ENCODE measurements around the gene COL8A1. TPM values are rescaled to one million over a fixed set of nuclear protein-coding genes. Genes with fewer than 3 reads are reported as not detected.

The COL8A1 gene
- total RNA-seq, 2 donors from 2014 or later, result 8.0 to 8.1 TPM

- 26% methylated on average over 3 of the region's 3 CpGs for WGBS
- Histone ChIP-seq H3K36me3 (no peaks in the 10 kb centered on the region), H3K4me1 (replicated peaks) (no peaks in the 10 kb centered on the region), H3K4me3 (no peak overlapping the region), H3K27me3 (replicated peaks; ENCODE audit: insufficient read depth) (no peaks in the 10 kb centered on the region), H3K9me3 (no peaks in the 10 kb centered on the region), H3K27ac (peak overlapping the region in 1 of 2 donors; percentile 28)
- no peak for DNase-seq (ENCODE audit: low spot score)
- no peak for TF ChIP-seq POLR2AphosphoS5 (IDR thresholded peaks at IDR 0.05)
- TF ChIP-seq POLR2A (IDR thresholded peaks at IDR 0.05), result no peak
- TF ChIP-seq CTCF (IDR thresholded peaks at IDR 0.05), result no peak
- intact Hi-C loops (cut with DNase I), result no loop called here
Observed at GRCh38 chr3:99651531-99651930, 13.1 kb downstream of the COL8A1 start.

- Histone ChIP-seq H3K36me3 (no peaks in the 10 kb centered on the region), H3K27me3 (replicated peaks; ENCODE audit: insufficient read depth) (no peaks in the 10 kb centered on the region), H3K4me1 (replicated peaks) (no peaks in the 10 kb centered on the region), H3K27ac (no peak overlapping the region), H3K4me3 (no peak overlapping the region), H3K9me3 (no peaks in the 10 kb centered on the region)
- intact Hi-C loops (cut with DNase I), result no loop called here
- TF ChIP-seq POLR2AphosphoS5 (IDR thresholded peaks at IDR 0.05) (no peak), CTCF (IDR thresholded peaks at IDR 0.05) (no peak), POLR2A (IDR thresholded peaks at IDR 0.05) (no peak)
- 65% methylated on average over 3 of the region's 3 CpGs for WGBS
- no peak for DNase-seq (ENCODE audit: low spot score)
Observed at GRCh38 chr3:99656624-99657023, 18.2 kb downstream of the COL8A1 start.

- intact Hi-C loops (cut with DNase I), result no loop called here
- Histone ChIP-seq H3K36me3 (no peaks in the 10 kb centered on the region), H3K27ac (no peak overlapping the region), H3K9me3 (no peaks in the 10 kb centered on the region), H3K27me3 (replicated peaks; ENCODE audit: insufficient read depth) (no peaks in the 10 kb centered on the region), H3K4me1 (replicated peaks) (no peaks in the 10 kb centered on the region), H3K4me3 (no peak overlapping the region)
- TF ChIP-seq POLR2AphosphoS5 (IDR thresholded peaks at IDR 0.05), result no peak
- TF ChIP-seq CTCF (IDR thresholded peaks at IDR 0.05), result no peak
- no peak for TF ChIP-seq POLR2A (IDR thresholded peaks at IDR 0.05)
- 70% methylated on average over 2 of the region's 2 CpGs for WGBS
- no peak for DNase-seq (ENCODE audit: low spot score)
Observed at GRCh38 chr3:99658274-99658673, 19.9 kb downstream of the COL8A1 start.

DNA sequence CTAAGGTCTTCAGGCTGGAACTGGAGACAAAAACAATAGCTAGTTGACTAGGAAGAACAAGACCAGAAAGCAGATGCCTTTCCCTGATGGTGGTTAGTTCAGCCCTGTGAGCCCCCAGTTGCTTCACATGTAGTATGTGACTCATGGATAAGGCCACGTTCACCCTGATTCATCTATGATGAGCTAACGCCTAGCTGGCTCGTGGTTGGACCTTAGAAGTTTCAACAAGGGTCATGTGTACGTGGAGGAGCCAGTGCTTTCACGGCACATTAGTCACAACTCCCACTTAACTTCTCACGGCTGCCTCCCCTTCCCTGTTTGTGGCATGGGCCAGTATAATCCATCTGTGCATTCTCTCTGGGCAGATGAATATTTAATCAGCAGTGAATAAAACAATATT, 20.6 kb downstream of the COL8A1 start:
- WGBS, result 92% methylated on average over 6 of the region's 6 CpGs
- TF ChIP-seq POLR2AphosphoS5 (IDR thresholded peaks at IDR 0.05) (no peak), POLR2A (IDR thresholded peaks at IDR 0.05) (no peak), CTCF (IDR thresholded peaks at IDR 0.05) (no peak)
- Histone ChIP-seq H3K27ac (no peak overlapping the region), H3K9me3 (no peaks in the 10 kb centered on the region), H3K27me3 (replicated peaks; ENCODE audit: insufficient read depth) (no peaks in the 10 kb centered on the region), H3K36me3 (no peaks in the 10 kb centered on the region), H3K4me1 (replicated peaks) (no peaks in the 10 kb centered on the region), H3K4me3 (no peak overlapping the region)
- DNase-seq (ENCODE audit: low spot score), result no peak
- intact Hi-C loops (cut with DNase I), result no loop called here

- Histone ChIP-seq H3K4me1 (replicated peaks) (no peaks in the 10 kb centered on the region), H3K27me3 (replicated peaks; ENCODE audit: insufficient read depth) (no peaks in the 10 kb centered on the region), H3K27ac (no peak overlapping the region), H3K4me3 (no peak overlapping the region), H3K9me3 (no peaks in the 10 kb centered on the region), H3K36me3 (no peaks in the 10 kb centered on the region)
- TF ChIP-seq POLR2AphosphoS5 (IDR thresholded peaks at IDR 0.05) (peak; percentile 33), CTCF (IDR thresholded peaks at IDR 0.05) (no peak), POLR2A (IDR thresholded peaks at IDR 0.05) (no peak)
- 63% methylated on average over 4 of the region's 4 CpGs for WGBS
- no peak for DNase-seq (ENCODE audit: low spot score)
- intact Hi-C loops (cut with DNase I), result no loop called here
Observed at GRCh38 chr3:99659951-99660350, 21.6 kb downstream of the COL8A1 start.

All from prostate gland (tissue), 2 donors.